MCF 10A (cell line): ENCODE measurements around the gene UACA. TPM values are rescaled to one million over a fixed set of nuclear protein-coding genes. Genes with fewer than 3 reads are reported as not detected.

Source experiments
- BruUV-seq: library from RNA; stranded (reverse); fragments of 400-500 nt; replicated peaks from 2 replicates; lab custom pipeline; 2021; lab: Mats Ljungman, UMichigan
- CTCF ChIA-PET: fragments of 300-600 bp; sonication (Branson Sonifier 250); formaldehyde crosslinking; extraction: SDS; loops from one replicate; lab custom pipeline; 2021; ENCODE audit warnings: antibody characterized with exemption, inconsistent platforms; lab: Yijun Ruan, JAX
- POLR2A ChIA-PET: fragments of 300-600, 350-650 bp; sonication (Branson Sonifier 250); formaldehyde crosslinking; extraction: SDS; loops from one replicate; lab custom pipeline; 2020; ENCODE audit warnings: antibody characterized with exemption, inconsistent platforms; lab: Yijun Ruan, JAX
- DNase-seq: peaks from one replicate; pipeline ENCODE4 v3.0.0-alpha.2; 2018; ENCODE audit not compliant: unreplicated experiment
- H3K27ac Mint-ChIP-seq: one replicate; pipeline ENCODE4 v1.8.0; 2022; ENCODE audit warnings: mild to moderate bottlenecking, low read depth, mixed read lengths; ENCODE audit not compliant: unreplicated experiment
- H3K27me3 Mint-ChIP-seq: one replicate; pipeline ENCODE4 v1.8.0; 2022; ENCODE audit warnings: mixed read lengths; ENCODE audit not compliant: insufficient read depth, unreplicated experiment
- H3K36me3 Mint-ChIP-seq: one replicate; pipeline ENCODE4 v1.8.0; 2022; ENCODE audit warnings: mild to moderate bottlenecking, moderate library complexity, mixed read lengths; ENCODE audit not compliant: insufficient read depth, unreplicated experiment
- H3K4me1 Mint-ChIP-seq: one replicate; pipeline ENCODE4 v1.8.0; 2022; ENCODE audit warnings: mixed read lengths; ENCODE audit not compliant: insufficient read depth, unreplicated experiment
- H3K4me3 Mint-ChIP-seq: one replicate; pipeline ENCODE4 v1.8.0; 2022; ENCODE audit warnings: mild to moderate bottlenecking, moderate library complexity, mixed read lengths; ENCODE audit not compliant: unreplicated experiment
- H3K9me3 Mint-ChIP-seq: one replicate; pipeline ENCODE4 v1.8.0; 2022; ENCODE audit warnings: mixed read lengths; ENCODE audit not compliant: unreplicated experiment
- CTCF ChIP-seq: fragments of 200-600 bp; IDR thresholded peaks from one replicate; pipeline ENCODE4 v1.8.0; 2022; ENCODE audit warnings: antibody characterized with exemption, mild to moderate bottlenecking; ENCODE audit not compliant: unreplicated experiment
- intact Hi-C: fragments of 100-400 bp; cut with micrococcal nuclease; formaldehyde crosslinking; loops from 2 replicates; pipeline ENCODE4 v1.14.1; 2022
- total RNA-seq: library from RNA; stranded (reverse); gene quantifications from 2 replicates; pipeline ENCODE4 v1.2.3, GENCODE V29; 2022

The UACA gene
- total RNA-seq, 1 experiment from 2014 or later, result 37.0 TPM

GRCh38 chr15:70615435-70616310, 147.7 kb downstream of the UACA start:
- ChIA-PET POLR2A (no interaction called here), CTCF (no interaction called here)
- Mint-ChIP-seq H3K9me3 (no peaks in the 10 kb centered on the region), H3K36me3 (no peaks in the 10 kb centered on the region), H3K4me1 (no peaks in the 10 kb centered on the region), H3K4me3 (no peak overlapping the region), H3K27ac (no peak overlapping the region), H3K27me3 (no peaks in the 10 kb centered on the region)
- intact Hi-C loops, result no loop called here
- no peak for DNase-seq
- TF ChIP-seq CTCF, result no peak
- no TSS peak for BruUV-seq

- CTCF ChIA-PET, result interaction anchor here (1.2 kb wide), 1 partner anchor 45 kb away, joined by 3 read pairs; no protein-coding TSS in a partner anchor
- no peaks in the 10 kb centered on the region for H3K27me3 Mint-ChIP-seq
- POLR2A ChIA-PET, result no interaction called here
- no peaks in the 10 kb centered on the region for H3K4me1 Mint-ChIP-seq
- no TSS peak for BruUV-seq
- no peaks in the 10 kb centered on the region for H3K9me3 Mint-ChIP-seq
- no peak for TF ChIP-seq CTCF
- no peak for DNase-seq
- no peak overlapping the region for H3K4me3 Mint-ChIP-seq
- no peaks in the 10 kb centered on the region for H3K36me3 Mint-ChIP-seq
- intact Hi-C loops, result no loop called here
- H3K27ac Mint-ChIP-seq, result no peak overlapping the region
Observed at GRCh38 chr15:70614221-70614620, 149.1 kb downstream of the UACA start.

- no peak for DNase-seq
- intact Hi-C loops, result no loop called here
- no TSS peak for BruUV-seq
- Mint-ChIP-seq H3K27me3 (peaks cover 2% of the 10 kb centered on the region), H3K36me3 (no peaks in the 10 kb centered on the region), H3K4me3 (no peak overlapping the region), H3K4me1 (no peaks in the 10 kb centered on the region), H3K9me3 (no peaks in the 10 kb centered on the region), H3K27ac (no peak overlapping the region)
- ChIA-PET POLR2A (interaction anchor here (0.6 kb wide), 1 partner anchor 672 kb away, joined by 3 read pairs; no protein-coding TSS in a partner anchor), CTCF (interaction anchor here (1.0 kb wide), 1 partner anchor 28 kb away, joined by 3 read pairs; no protein-coding TSS in a partner anchor)
- TF ChIP-seq CTCF, result no peak
Observed at GRCh38 chr15:70613271-70613670, 150.1 kb downstream of the UACA start.

- DNase-seq, result no peak
- H3K27ac Mint-ChIP-seq, result no peak overlapping the region
- intact Hi-C loops, result no loop called here
- no TSS peak for BruUV-seq
- no peaks in the 10 kb centered on the region for H3K9me3 Mint-ChIP-seq
- H3K27me3 Mint-ChIP-seq, result peaks cover 13% of the 10 kb centered on the region
- POLR2A ChIA-PET, result interaction anchor here (0.5 kb wide), 1 partner anchor 1889 kb away, joined by 5 read pairs; no protein-coding TSS in a partner anchor
- H3K36me3 Mint-ChIP-seq, result no peaks in the 10 kb centered on the region
- no peaks in the 10 kb centered on the region for H3K4me1 Mint-ChIP-seq
- H3K4me3 Mint-ChIP-seq, result no peak overlapping the region
- no peak for TF ChIP-seq CTCF
- CTCF ChIA-PET, result interaction anchor here (0.6 to 1.1 kb wide), 2 partner anchors 42 to 144 kb away, joined by 3 read pairs; no protein-coding TSS in a partner anchor
Observed at GRCh38 chr15:70611286-70611685, 152.1 kb downstream of the UACA start.
